NCI-H1694 treated with DMSO at 0.1 percent for 48 hours (cell line): ENCODE measurements around the gene ANKRD16.
"Not testable (repeated sequence)": the region's sequence is repeated elsewhere in the genome, so short reads cannot be mapped to it uniquely, and the experiment has no call there.

Source experiments
- DNase-seq: peaks from one replicate; lab custom pipeline; 2025; lab: John Stamatoyannopoulos, UW

Gene ANKRD16

DNA sequence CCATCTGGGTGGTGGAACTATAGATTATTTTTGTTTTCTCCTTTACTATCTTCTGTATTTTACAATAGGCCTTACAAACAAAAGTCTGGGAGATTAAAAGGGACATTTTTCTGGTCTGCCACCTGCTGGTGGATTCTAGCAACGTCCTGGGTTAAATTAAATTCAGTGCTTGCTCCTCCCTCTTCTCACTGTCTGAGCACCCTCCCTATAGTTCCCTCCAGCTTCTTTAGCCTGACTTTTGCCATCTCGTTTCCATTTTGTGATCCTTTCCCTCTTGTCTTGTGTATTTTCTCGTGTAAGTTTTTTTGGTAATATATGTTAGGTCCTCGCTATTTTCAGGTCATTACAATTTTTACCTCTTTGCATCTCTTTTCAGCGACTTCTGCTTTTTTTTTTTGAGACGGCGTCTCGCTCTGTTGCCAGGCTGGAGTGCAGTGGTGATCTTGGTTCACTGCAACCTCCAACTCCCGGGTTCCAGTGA is 16.1 kb downstream of the ANKRD16 start:
- DNase-seq, result peak; percentile 61

DNA sequence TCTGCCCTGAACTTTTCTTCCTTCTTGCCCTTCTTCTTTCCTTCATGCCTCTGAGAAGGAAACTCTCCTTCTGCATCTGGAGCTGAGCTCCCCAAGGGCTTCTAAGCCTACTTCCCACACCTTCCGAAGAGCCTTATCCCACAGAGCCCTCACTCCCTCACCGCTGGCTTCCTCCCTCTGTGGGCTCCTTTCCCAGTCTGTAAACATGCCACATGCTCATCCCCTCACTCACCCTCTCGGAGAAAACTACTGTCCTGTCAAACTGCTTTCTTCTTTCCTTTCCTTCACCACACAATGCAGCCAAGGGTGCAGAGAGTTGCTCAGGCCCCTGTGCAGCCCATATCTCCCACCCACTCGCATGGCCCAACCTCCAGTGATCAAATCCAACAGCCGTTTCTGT is 18.1 kb downstream of the ANKRD16 start:
- no peak for DNase-seq

DNA sequence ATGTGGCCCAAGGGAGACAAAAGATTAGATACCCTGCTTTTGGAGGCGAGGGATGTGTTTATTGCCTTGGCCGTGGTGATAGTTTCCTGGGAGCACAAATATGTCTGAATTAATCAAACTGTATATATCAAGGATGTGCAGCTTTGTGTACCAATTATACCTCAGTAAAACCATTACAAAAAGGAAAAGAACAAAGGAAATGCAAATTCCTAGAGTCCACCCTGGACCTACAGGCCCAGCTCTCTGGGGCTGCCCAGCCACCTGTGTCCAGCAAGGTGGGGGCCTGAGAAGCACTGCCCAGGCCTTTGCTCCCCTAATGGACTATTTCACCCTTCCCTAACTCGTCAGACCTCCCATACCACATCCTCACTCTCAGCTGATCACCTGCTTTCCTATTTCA is 20.5 kb downstream of the ANKRD16 start:
- DNase-seq, result no peak

DNA sequence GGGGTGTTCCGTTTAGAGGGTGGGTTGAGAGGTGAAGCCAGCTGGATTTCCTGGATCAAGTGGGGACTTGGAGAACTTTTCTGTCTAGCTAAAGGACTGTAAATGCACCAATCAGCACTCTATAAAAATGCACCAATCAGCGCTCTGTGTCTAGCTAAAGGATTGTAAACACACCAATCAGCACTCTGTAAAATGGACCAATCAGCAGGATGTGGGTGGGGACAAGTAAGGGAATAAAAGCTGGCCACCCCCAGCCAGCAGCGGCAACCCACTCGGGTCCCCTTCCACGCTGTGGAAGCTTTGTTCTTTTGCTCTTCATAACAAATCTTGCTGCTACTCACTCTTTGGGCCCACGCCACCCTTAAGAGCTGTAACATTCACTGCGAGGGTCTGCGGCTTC is 21.3 kb downstream of the ANKRD16 start:
- DNase-seq, result not testable (repeated sequence)

DNA sequence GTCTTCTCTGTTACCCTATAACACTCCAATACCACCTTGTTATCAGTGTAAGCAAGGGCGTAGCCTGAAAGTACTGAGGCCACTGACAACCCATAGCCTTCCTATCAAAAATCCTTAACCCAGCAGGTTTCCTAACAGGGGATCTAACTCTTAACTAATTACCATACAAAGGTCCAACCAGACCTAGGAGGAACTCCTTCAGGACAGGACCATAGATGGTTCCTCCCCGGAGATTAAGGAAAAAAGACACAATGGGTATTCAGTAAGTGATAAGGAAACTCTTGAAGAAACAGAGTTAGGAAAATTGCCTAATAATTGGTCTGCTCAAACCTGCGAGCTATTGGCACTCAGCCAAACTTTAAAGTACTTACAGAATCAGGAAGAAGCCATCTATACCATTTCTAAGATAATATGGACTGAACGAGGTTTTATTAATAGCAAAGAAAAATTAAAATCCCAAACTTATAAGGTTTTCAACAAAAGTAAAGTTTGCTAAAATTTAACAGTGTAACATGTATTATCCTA is 22.5 kb downstream of the ANKRD16 start:
- not testable (repeated sequence) for DNase-seq

DNA sequence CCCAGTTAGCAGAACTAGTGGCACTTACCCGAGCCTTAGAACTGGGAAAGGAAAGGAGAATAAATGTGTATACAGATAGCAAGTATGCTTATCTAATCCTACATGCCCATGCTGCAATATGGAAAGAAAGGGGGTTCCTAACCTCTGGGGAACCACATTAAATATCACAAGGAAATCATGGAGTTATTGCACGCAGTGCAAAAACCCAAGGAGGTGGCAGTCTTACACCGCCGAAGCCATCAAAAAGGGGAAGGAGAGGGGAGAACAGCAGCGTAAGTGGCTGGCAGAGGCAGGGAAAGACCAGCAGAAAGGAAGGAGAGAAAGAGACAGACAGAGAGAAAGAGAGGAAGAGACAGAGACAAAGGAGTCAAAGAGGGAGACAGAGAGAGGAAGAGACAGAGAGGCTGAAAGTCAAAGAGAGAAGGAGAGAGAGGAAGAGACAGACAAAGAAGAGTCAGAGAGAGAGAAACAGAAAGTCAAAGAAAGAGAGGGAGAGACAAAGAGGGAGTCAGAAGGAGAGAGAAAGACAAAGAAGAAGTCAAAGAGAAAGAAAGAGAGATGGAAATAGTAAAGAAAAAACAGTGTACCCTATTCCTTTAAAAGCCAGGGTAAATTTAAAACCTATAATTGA is 23.1 kb downstream of the ANKRD16 start:
- DNase-seq, result not testable (repeated sequence)

DNA sequence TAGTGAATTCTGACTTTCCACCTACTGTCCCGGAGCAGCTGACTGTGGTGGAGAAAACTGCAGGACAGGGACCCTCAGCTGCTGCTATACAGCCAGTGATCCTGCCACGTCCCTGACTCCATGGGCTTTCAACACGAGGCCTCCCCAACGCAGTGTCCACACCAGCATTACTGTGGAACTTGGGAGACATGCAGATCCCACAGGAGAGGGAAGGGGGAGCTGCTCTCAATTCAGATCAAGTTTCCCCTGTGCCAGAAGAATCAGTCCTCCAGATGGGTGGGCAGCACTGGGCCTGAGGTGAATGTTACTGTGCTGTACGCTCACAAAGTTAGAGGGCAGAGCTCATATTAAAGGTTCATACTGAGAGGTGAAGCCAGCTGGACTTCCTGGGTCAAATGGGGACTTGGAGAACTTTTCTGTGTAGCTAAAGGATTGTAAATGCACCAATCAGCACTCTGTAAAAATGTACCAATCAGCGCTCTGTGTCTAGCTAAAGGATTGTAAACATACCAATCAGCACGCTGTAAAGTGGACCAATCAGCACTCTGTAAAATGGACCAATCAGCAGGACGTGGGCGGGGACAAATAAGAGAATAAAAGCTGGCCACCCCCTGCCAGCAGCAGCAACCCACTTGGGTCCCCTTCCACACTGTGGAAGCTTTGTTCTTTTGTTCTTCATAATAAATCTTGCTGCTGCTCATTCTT is 26.6 kb downstream of the ANKRD16 start:
- DNase-seq, result not testable (repeated sequence)

DNA sequence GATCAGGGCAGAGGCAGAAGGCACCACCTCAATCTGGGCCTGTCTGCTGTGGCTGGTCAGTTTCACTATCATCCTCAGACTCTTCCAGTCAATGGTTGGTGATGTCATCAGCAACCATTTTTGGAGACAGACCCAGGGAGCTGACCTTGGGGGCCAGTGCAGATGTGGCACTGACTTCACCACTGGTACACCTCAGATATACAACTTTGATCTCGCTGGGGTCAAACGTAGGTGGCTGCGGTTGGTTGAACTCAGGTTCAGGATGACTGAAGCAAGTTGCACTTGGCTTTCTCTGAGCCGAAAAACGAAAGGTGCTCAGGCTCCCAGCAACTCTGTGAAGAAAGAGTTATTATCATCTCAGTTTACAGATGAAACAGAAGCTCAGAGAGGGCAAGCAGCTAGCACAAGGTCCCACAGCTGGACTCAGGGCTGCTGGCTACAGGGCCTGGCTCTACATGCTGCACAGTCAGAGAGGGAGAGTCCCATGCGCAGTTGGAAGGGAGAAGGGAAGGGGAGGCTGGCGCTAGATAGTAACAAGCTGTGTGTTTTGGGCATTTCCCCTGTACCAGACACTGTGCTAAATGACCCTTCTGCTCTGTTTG is 27.2 kb downstream of the ANKRD16 start:
- DNase-seq, result no peak

DNA sequence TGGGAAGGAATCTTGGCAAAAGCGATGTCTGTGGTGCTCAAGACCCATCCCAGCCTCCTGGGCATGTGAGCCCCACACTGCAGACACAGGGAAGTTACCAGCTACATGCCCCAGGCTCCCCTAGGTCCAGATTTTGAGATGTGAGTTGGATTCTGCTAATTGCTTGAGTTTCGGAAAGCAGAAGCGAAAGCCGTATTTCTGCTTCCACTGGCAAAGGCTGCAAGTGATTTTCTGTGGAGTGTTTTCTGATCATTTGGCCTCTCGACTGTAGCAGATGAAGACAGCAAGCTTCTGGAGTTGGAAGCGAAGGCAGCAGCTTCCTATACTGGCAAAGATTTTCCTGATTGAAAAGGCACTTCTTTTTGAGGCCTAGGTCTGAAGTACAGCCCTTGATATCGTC is 29.6 kb downstream of the ANKRD16 start:
- no peak for DNase-seq

DNA sequence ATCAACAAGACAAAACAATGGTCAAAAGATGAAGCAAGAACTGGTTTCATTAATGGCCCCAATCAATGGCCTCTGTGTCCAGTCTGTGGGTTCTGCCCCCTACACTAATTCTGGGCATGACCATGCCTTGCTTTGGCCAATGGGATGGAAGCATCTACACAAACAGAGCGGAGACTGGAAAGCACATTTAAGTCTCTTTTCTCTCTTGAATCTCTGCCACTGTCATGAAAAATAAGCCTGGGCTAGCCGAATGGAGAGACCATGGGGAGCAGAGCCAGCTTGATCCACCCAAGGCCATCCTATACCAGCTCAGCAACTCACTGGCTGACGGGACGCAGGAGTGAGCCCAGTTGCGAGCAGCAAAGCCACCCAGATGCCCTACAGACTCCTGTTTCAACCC is 30.9 kb downstream of the ANKRD16 start:
- DNase-seq, result no peak

DNA sequence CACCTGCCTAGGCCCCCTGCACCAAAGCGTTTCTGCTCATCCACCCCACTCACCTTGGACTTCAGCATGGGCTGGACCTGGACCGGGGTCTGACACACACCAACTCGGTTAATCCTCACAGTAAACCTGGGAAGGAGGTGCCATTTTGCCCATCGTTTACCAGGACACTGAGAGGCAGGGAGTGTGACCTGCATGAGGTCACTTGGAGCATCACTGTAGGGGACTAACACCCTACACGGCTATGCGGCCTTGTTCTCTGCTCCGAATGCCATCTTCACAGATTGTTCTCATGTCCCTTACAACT is 33.0 kb downstream of the ANKRD16 start:
- DNase-seq, result no peak

DNA sequence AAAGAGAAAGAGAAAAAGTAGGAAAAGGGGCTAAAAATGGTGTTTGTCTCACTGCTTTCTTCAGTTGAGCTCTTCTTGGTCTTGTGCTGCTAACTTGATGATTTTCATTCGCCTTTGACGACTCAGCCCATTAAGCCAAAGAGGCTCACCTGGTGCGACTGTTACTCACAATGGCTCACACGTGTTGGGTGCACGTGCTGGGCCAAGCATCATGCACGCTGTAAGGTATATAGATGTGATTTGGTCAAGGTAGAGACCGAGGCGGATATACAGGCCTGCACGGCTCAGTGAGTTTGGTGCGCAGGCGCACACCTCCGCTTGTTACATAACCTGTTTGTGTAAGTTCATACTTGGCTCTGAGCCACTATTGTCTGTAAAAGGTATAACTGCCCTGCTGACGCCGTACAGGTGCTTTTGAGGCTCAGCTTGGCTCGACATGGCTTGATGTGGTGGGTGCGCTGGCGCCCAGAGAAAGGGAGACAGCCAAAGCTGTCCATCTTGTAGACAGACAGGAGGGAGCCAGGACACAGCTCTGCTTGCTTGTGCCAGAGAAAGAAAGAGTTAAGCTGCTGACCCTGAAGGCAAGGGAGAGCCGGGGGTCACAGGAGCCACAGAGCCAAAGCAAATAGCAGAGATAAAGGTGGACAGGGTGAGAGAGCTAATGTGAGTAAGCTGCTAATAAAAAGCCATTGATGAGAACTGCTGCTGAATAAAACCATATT is 33.6 kb downstream of the ANKRD16 start:
- DNase-seq, result no peak

DNA sequence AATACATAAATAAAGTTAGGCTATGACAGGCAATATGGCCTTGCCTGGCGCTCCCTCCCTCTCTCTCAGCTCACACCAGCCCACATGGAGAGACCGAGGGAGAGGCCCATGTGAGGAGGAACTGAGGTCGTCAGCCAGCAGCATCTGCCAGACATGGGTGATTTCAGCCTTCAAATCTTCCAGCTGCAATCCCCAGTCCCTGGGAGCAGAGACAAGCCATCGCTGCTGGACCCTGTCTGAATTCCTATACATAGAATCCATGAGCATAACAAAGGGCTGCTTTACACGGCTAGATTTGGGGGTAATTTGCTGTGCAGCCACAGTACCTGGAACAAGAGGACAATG is 35.6 kb downstream of the ANKRD16 start:
- DNase-seq, result no peak

DNA sequence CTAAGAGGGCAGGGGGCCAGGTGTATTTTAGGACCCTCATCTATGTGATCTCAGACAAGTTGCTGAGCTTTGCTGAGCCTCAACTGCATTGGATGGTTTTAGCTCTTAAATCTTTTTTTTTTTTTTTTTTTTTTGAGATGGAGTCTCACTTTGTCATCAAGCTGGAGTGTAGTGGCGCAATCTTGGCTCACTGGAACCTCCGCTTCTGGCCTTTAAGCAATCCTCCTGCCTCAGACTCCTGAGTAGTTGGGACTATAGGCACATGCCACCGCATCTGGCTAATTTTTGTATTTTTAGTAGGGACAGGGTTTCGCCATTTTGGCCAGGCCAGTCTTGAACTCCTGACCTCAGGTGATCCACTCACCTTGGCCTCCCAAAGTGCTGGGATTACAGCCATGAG is 43.0 kb downstream of the ANKRD16 start:
- DNase-seq, result not testable (repeated sequence)

DNA sequence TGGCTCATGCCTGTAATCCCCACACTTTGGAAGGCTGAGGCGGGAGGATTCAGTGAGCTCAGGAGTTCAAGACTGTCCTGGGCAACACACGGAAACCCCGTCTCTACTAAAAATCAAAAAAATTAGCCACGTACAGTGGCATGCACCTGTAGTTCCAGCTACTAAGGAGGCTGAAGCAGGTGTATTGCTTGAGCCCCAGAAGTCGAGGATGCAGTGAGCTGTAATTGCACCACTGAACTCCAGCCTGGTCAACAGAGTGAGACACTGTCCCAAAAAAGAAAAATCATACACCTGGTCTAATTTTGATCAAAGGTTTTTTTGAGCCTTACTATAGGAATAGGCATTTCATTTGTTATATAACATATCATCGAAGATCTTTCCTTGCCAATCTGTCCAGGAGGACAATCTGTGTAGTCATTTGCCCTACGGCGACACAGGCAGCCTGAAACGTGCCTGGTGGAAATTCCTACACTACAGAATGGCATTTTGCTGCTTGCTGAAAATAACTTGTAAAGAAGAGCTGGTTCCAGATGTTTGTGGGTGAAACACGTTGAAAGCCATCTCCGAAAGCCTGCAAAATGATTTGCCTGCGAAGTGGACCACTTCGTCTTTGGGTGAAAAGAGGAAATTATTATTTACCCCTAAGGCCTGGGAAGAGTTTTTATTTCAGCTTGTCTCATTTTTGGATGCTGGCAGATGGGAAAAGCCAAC is 45.2 kb downstream of the ANKRD16 start:
- DNase-seq, result no peak

DNA sequence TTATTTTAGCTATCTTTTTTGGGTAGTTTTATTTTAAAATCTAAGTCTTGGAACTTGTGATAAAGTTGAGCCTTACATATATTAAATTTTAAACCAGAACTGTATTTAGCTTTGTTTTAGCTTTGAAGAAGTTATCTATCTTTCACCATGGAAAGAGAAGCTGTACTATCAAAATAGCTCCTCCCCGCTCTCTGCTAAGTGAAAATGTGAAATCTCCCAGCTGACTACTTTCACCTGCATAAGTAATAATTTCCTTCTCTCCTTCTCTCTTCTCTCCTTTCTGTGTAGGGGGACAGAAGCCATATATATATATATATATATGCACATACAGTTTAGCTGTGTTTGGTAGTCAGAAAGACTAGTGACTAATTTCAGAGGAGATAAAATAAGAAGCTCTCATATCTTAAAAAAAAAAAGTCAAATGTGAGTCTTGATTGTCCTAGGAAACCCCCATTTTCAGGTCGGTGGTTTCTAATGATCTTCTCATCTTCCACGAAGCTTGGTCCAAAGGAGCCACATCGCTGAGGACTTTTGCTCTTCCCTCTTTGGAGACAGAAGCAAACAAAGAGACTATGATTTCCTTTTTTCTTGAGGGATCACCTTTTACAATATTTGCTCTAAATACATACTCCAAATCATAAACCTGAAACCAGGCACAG is 45.9 kb downstream of the ANKRD16 start:
- no peak for DNase-seq

DNA sequence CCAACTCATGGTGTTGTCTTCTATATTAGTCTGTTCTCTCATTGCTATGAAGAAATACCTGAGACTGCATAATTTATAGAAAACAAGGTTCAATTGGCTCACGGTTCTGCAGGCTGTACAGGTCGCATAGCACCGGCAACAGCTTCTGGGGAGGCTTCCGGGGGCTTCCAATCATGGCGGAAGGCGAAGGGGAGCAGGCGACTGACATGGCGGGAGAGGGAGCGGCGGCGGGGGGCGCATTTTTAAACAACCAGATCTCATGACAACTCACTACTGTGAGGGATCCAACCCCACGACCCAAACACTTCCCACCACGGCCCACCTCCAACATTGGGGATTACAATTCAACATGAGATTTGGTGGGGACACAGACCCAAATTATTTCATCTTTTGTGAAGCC is 47.7 kb downstream of the ANKRD16 start:
- DNase-seq, result no peak

DNA sequence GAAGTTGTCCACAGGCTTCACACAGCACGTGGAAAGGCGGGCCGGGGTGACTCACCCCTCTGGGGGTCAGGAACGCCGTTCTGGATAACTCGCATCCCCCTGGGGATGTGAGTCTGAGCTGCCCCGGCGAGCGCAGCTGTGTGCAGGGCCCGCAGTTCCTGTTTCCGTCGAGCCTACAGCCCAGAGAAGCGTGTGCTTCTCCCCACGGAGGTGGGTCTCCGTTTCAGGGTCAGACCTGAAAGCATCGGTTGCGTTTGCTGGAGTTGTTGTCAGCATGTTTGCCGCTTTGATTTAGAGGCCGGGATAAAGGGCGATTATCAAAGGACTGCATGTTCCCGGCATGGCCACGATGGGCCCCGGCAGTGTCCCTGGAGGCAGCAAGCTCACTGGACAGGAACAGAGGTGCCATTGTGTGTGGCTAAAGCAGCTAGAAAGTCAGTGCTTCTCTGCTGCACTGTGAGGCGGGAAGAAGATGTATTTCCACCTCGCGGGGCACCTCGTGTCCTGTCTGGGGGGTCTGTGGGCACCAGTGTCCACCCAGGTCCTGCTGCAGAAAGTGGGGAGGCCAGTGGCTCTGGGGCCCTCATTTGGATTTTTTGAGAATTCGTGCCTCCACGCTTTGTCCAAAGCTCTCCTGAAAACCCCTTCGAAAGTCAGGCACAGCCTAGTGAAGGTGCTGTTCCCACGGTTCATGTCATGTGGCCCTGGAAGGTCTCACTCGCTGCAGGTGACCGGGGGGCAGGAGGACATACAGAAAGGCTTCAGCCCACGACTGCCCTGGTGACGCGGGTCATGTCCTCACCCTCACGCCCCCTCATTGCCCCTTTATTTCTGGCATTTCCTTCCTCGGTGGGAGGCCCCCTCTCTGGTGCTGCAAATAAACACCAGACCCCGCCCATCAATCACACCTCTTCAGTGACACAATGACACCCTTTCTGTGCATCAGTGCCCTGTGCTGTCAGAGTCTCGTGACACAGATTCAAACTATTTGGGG is 49.1 kb downstream of the ANKRD16 start:
- no peak for DNase-seq

DNA sequence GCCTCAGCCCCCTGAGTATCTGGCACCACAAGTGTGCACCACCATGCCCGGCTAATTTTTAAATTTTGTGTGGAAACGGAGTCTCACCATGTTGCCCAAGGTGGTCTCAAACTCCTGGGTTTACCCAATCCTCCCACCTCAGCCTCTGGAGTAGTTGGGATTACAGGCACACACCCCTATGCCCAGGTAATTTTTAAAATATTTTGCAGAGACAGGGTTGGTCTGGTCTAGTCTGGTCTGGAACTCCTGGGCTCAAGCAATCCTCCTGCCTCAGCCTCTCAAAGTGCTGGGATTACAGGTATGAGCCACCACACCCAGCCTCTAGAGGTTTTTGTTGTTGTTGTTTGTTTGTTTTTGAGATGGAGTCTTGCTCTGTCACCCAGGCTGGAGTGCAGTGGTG is 53.5 kb downstream of the ANKRD16 start:
- DNase-seq, result not testable (repeated sequence)

DNA sequence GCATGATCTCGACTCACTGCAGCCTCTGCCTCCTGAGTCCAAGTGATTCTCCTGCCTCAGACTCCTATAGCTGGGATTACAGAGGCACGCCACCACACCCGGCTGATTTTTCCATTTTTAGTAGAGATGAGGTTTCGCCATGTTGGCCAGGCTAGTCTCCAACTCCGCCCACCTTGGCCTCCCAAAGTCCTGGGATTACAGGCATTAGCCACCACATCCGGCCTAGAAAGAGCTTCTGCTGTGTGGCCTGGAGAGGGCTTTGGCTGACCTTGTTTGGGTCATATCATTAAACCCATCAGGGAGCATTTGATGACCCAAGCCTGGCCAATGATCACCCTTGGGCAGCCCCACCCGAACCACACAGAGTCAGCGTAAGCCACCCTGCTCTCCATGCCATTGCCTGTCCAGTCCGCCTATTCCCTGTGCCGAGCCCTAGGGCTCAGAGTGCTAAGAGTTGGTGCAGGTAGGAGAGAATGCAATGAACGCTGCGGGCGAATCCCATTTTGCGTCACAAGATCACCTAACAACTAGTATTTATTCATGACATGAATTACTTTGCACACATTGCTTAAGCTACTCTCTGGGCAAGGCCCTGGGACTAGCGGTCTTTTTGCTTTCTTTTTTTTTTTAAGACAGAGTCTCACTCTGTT is 54.1 kb downstream of the ANKRD16 start:
- DNase-seq, result no peak
